Measurements from ENCODE around the gene CRIM1. TPM values are rescaled to one million over a fixed set of nuclear protein-coding genes. Genes with fewer than 3 reads are reported as not detected.

Gene CRIM1
- total RNA-seq, 1 experiment from 2014 or later: 27.6 TPM

DNA sequence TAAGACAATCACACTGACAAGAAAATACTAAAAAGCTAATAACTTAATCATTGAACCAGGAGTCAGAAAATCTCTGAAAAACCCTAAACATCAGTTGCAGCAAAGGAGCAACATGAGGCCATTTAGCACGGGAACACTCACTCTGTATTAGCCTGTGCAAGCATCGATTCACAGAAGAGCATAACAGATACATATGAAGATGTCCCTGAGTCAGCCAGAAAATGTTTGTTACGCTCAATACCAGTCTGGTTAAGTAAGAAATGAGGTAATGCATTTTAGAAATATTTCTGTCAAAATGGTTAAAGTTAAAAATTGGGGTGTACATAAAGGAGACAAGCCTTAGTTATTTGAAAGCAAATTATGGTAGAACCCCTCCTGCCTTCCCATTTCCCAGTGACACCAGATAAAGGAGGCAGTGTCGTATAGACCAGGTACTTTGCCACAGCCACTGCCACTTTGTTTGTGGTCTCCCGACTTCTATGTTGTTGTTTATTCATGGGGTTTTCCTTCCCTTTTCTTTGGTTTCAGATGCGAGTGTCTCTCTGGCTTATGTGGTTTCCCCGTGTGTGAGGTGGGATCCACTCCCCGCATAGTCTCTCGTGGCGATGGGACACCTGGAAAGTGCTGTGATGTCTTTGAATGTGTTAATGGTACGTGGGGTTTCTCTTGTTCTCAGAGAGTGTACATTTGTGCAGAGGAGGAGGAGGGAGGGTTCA lies 108.6 kb downstream of the CRIM1 start:
- H3K56ac ChIP-seq (ENCODE audit: insufficient read length, low read depth, low read length): no peak overlapping the region
- H3K23ac ChIP-seq (ENCODE audit: insufficient read length, low read depth, low read length): no peak overlapping the region
- no peak overlapping the region for H2AK5ac ChIP-seq (ENCODE audit: insufficient read length, low read length)
- no peaks in the 10 kb centered on the region; the same call in 1 of the 2 replicates for H3K79me2 ChIP-seq (ENCODE audit: insufficient read depth, low read length)
- WGBS (ENCODE audit: extremely low coverage, insufficient read length, low lambda C conversion rate): no CpG with 5 or more reads among the region's 11 CpGs
- no peak overlapping the region for H3K4me2 ChIP-seq (ENCODE audit: insufficient read depth, insufficient read length, low read length)
- no peak overlapping the region for H3K14ac ChIP-seq (ENCODE audit: insufficient read depth, low read length)
- Mint-ChIP-seq H3K4me3 (no peak overlapping the region), H3K27ac (peak overlapping the region; percentile 29 to 71 (median 50); a peak in 5 of 7 replicates), H3K36me3 (ENCODE audit: insufficient read depth in 1 of 3, low read depth in 3 of 3) (peaks cover 7 to 27% (median 18%) of the 10 kb centered on the region in 3 experiments; a peak in 6 of 7 replicates), H3K27me3 (ENCODE audit: low read depth) (no peaks in the 10 kb centered on the region), H3K4me1 (peaks cover 7 to 19% of the 10 kb centered on the region in 2 experiments), H3K9me3 (no peaks in the 10 kb centered on the region)
- H2BK5ac ChIP-seq (ENCODE audit: insufficient read length, low read length): no peak overlapping the region
- no peak overlapping the region for H2BK120ac ChIP-seq (ENCODE audit: low read depth, low read length, poor library complexity, severe bottlenecking)
- H4K5ac ChIP-seq (ENCODE audit: insufficient read length, low read depth, low read length): no peak overlapping the region
- H4K20me1 ChIP-seq (ENCODE audit: control insufficient read depth, insufficient read depth, insufficient read length): no peaks in the 10 kb centered on the region
- no peak overlapping the region for H3K4ac ChIP-seq (ENCODE audit: low read depth, low read length)
- H2BK12ac ChIP-seq (ENCODE audit: insufficient read length, low read depth, low read length): no peak overlapping the region
- no peak overlapping the region for H3K9ac ChIP-seq (ENCODE audit: extremely low read depth, insufficient read length, low read length)
- TF ChIP-seq, protein P1, sequence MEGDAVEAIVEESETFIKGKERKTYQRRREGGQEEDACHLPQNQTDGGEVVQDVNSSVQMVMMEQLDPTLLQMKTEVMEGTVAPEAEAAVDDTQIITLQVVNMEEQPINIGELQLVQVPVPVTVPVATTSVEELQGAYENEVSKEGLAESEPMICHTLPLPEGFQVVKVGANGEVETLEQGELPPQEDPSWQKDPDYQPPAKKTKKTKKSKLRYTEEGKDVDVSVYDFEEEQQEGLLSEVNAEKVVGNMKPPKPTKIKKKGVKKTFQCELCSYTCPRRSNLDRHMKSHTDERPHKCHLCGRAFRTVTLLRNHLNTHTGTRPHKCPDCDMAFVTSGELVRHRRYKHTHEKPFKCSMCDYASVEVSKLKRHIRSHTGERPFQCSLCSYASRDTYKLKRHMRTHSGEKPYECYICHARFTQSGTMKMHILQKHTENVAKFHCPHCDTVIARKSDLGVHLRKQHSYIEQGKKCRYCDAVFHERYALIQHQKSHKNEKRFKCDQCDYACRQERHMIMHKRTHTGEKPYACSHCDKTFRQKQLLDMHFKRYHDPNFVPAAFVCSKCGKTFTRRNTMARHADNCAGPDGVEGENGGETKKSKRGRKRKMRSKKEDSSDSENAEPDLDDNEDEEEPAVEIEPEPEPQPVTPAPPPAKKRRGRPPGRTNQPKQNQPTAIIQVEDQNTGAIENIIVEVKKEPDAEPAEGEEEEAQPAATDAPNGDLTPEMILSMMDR (conservative IDR thresholded peaks at IDR 0.05): no peak
- H3K27ac ChIP-seq (ENCODE audit: insufficient read length, low read depth, low read length): no peak overlapping the region
- H3K27me3 ChIP-seq (ENCODE audit: insufficient read depth, low read length): no peaks in the 10 kb centered on the region
- no peak for DNase-seq
- no peak overlapping the region for H3T11ph ChIP-seq (ENCODE audit: low read length)
- H4K8ac ChIP-seq (replicated peaks; ENCODE audit: insufficient read length, low read depth, low read length): no peak overlapping the region
- H2BK15ac ChIP-seq (ENCODE audit: low read depth, low read length): no peak overlapping the region
- no peak overlapping the region for H4K91ac ChIP-seq (ENCODE audit: insufficient read length, low read depth, low read length)
- H3K4me1 ChIP-seq (ENCODE audit: insufficient read depth, low read length): peaks cover 24% of the 10 kb centered on the region
- no peaks in the 10 kb centered on the region for H3K9me3 ChIP-seq (ENCODE audit: control insufficient read depth, low read depth, low read length)
- no peak overlapping the region for H2AFZ ChIP-seq (ENCODE audit: low read length)
- peaks cover 3% of the 10 kb centered on the region for H3K79me1 ChIP-seq (ENCODE audit: insufficient read depth, low read depth, low read length, poor library complexity, severe bottlenecking)
- H3K18ac ChIP-seq (ENCODE audit: insufficient read length, low read depth, low read length): no peak overlapping the region
- H2BK20ac ChIP-seq (ENCODE audit: low read depth, low read length, poor library complexity, severe bottlenecking): no peak overlapping the region
- no peaks in the 10 kb centered on the region for H3K23me2 ChIP-seq (ENCODE audit: insufficient read length, low read depth, low read length, poor library complexity, severe bottlenecking)
